IMR-90 (cell line): ENCODE data around the gene LDHA. TPM values are rescaled to one million over a fixed set of nuclear protein-coding genes. Genes with fewer than 3 reads are reported as not detected.

ENCODE experiments used
- ATAC-seq: fragments of 200-7000 bp; cut with Tn5 transposase; 2 replicates; pipeline ENCODE4 v1.9.1; 2020; ENCODE audit warnings: low read depth, mild to moderate bottlenecking, moderate library complexity
- BruUV-seq: library from RNA; stranded (reverse); fragments of 400-500 nt; replicated peaks from 2 replicates; lab custom pipeline; 2021; lab: Mats Ljungman, UMichigan
- CTCF ChIA-PET: fragments of 300-600 bp; formaldehyde crosslinking; extraction: SDS; loops from one replicate; lab custom pipeline; 2021; ENCODE audit warnings: antibody characterized with exemption; lab: Yijun Ruan, JAX
- POLR2A ChIA-PET: fragments of 300-600 bp; sonication (Branson Sonifier 250); formaldehyde crosslinking; loops from one replicate; lab custom pipeline; 2022; ENCODE audit warnings: antibody characterized with exemption; ENCODE audit not compliant: unreplicated experiment; lab: Charles Lee
- DNase-seq: peaks from one replicate; pipeline ENCODE4 v3.0.0; 2013
- H2AFZ ChIP-seq: replicated peaks from 2 replicates; pipeline ENCODE3; 2013; ENCODE audit warnings: low read length, mild to moderate bottlenecking; ENCODE audit not compliant: poor library complexity
- H2AK5ac ChIP-seq: 2 replicates; pipeline ENCODE4 v1.6.1; 2013; ENCODE audit warnings: low read depth, low read length, inconsistent platforms
- H2AK9ac ChIP-seq: replicated peaks from 2 replicates; pipeline ENCODE3; 2013; ENCODE audit warnings: mild to moderate bottlenecking, low read depth, low read length, moderate library complexity; ENCODE audit not compliant: poor library complexity
- H2BK120ac ChIP-seq: 2 replicates; pipeline ENCODE4 v1.6.1; 2013; ENCODE audit warnings: low read depth, low read length, inconsistent platforms
- H2BK15ac ChIP-seq: 3 replicates; pipeline ENCODE4 v1.6.1; 2013; ENCODE audit warnings: low read depth, low read length, inconsistent platforms
- H2BK20ac ChIP-seq: 2 replicates; pipeline ENCODE4 v1.6.1; 2013; ENCODE audit warnings: low read depth, mild to moderate bottlenecking, inconsistent platforms, low read length, moderate library complexity
- H2BK5ac ChIP-seq: 2 replicates; pipeline ENCODE4 v1.6.1; 2013; ENCODE audit warnings: mild to moderate bottlenecking, low read depth, low read length, inconsistent platforms; ENCODE audit not compliant: poor library complexity, severe bottlenecking
- H3K14ac ChIP-seq: replicated peaks from 2 replicates; pipeline ENCODE4 v1.6.1; 2013; ENCODE audit warnings: low read depth, low read length, inconsistent platforms
- H3K18ac ChIP-seq: 2 replicates; pipeline ENCODE4 v1.6.1; 2013; ENCODE audit warnings: low read depth, low read length, control low read depth
- H3K23ac ChIP-seq: 2 replicates; pipeline ENCODE4 v1.6.1; 2013; ENCODE audit warnings: low read depth, low read length, inconsistent platforms
- H3K27ac ChIP-seq: 2 replicates; pipeline ENCODE4 v1.5.1; 2013; ENCODE audit warnings: mild to moderate bottlenecking, control low read depth, low read length; ENCODE audit not compliant: insufficient read depth
- H3K27me3 ChIP-seq: 2 replicates; pipeline ENCODE4 v1.6.1; 2013; ENCODE audit warnings: low read length; ENCODE audit not compliant: control insufficient read depth, insufficient read depth
- H3K36me3 ChIP-seq: 2 replicates; pipeline ENCODE4 v1.6.1; 2013; ENCODE audit warnings: low read length, mixed read lengths; ENCODE audit not compliant: control insufficient read depth, insufficient read depth
- H3K4ac ChIP-seq: 2 replicates; pipeline ENCODE4 v1.6.1; 2013; ENCODE audit warnings: low read depth, low read length, inconsistent platforms
- H3K4me1 ChIP-seq: 2 replicates; pipeline ENCODE4 v1.6.1; 2013; ENCODE audit warnings: low read length, mixed read lengths; ENCODE audit not compliant: control insufficient read depth, insufficient read depth
- H3K4me2 ChIP-seq: 2 replicates; pipeline ENCODE4 v1.6.1; 2013; ENCODE audit warnings: low read depth, mild to moderate bottlenecking, control low read depth, low read length, moderate library complexity
- H3K4me3 ChIP-seq: 2 replicates; pipeline ENCODE4 v1.5.1; 2013; ENCODE audit warnings: low read depth, mild to moderate bottlenecking, control low read depth, low read length, moderate library complexity; ENCODE audit not compliant: insufficient read depth
- H3K56ac ChIP-seq: 2 replicates; pipeline ENCODE4 v1.6.1; 2013; ENCODE audit warnings: low read length, inconsistent platforms; ENCODE audit not compliant: insufficient read depth; ENCODE audit errors: extremely low read depth
- H3K79me1 ChIP-seq, 2 experiments: 2 replicates each; pipeline ENCODE4 v1.6.1; 2013; ENCODE audit warnings: low read length in 2 of 2, inconsistent platforms in 1 of 2, low read depth in 1 of 2
- H3K9ac ChIP-seq: 2 replicates; pipeline ENCODE4 v1.6.1; 2013; ENCODE audit warnings: low read depth, low read length, control low read depth
- H3K9me1 ChIP-seq: 2 replicates; pipeline ENCODE4 v1.6.1; 2013; ENCODE audit warnings: low read length, inconsistent platforms; ENCODE audit not compliant: insufficient read depth
- H3K9me3 ChIP-seq: 2 replicates; pipeline ENCODE4 v1.6.1; 2013; ENCODE audit warnings: low read length; ENCODE audit not compliant: control insufficient read depth, insufficient read depth
- H4K20me1 ChIP-seq: 2 replicates; pipeline ENCODE4 v1.6.1; 2013; ENCODE audit warnings: low read length, inconsistent platforms; ENCODE audit not compliant: insufficient read depth
- H4K5ac ChIP-seq: 2 replicates; pipeline ENCODE4 v1.6.1; 2013; ENCODE audit warnings: mild to moderate bottlenecking, low read depth, low read length, control low read depth
- H4K8ac ChIP-seq, 2 experiments: 2 replicates each; pipeline ENCODE4 v1.6.1; 2013; ENCODE audit warnings: low read depth in 2 of 2, low read length in 2 of 2, control low read depth in 1 of 2, inconsistent platforms in 1 of 2
- H4K91ac ChIP-seq: 2 replicates; pipeline ENCODE4 v1.6.1; 2013; ENCODE audit warnings: low read depth, low read length, inconsistent platforms; ENCODE audit not compliant: insufficient read depth
- BHLHE40 ChIP-seq: fragments of 150-350 bp; IDR thresholded peaks from 2 replicates; pipeline ENCODE4 v1.6.1; 2016; ENCODE audit warnings: mild to moderate bottlenecking, low read depth, low read length
- CTCF ChIP-seq: conservative IDR thresholded peaks from 2 replicates; pipeline ENCODE4 v1.5.1; 2012; ENCODE audit warnings: mild to moderate bottlenecking, low read depth, low read length, improper control_type of control experiment
- FOS ChIP-seq: fragments of 150-350 bp; IDR thresholded peaks from 2 replicates; pipeline ENCODE4 v1.6.1; 2016; ENCODE audit warnings: low read depth, low read length
- MAFK ChIP-seq: IDR thresholded peaks from 2 replicates; pipeline ENCODE4 v1.6.1; 2012; ENCODE audit warnings: low read depth, low read length, improper control_type of control experiment
- RAD21 ChIP-seq: IDR thresholded peaks from 2 replicates; pipeline ENCODE4 v1.6.1; 2012; ENCODE audit warnings: low read length, improper control_type of control experiment
- RCOR1 ChIP-seq: IDR thresholded peaks from 2 replicates; pipeline ENCODE4 v1.6.1; 2012; ENCODE audit warnings: mild to moderate bottlenecking, low read length, improper control_type of control experiment; ENCODE audit not compliant: insufficient replicate concordance
- SMC3 ChIP-seq: fragments of 150-350 bp; IDR thresholded peaks from 2 replicates; pipeline ENCODE4 v1.6.1; 2016; ENCODE audit warnings: low read depth, mild to moderate bottlenecking, antibody characterized with exemption, low read length, moderate library complexity
- USF2 ChIP-seq: fragments of 150-350 bp; IDR thresholded peaks from 2 replicates; pipeline ENCODE4 v1.6.1; 2017; ENCODE audit warnings: mild to moderate bottlenecking, antibody characterized with exemption, low read length, low read depth
- WGBS, 2 experiments: methylation state at CpG; one replicate each; pipeline versions ENCODE4 v1.1.5 to v1.1.7; 2013; ENCODE audit warnings: missing lambda C conversion rate in 2 of 2; ENCODE audit not compliant: insufficient read length in 1 of 2; ENCODE audit errors: extremely low coverage in 2 of 2; 5-methylcytosine and 5-hydroxymethylcytosine counted together
- dilution Hi-C: fragments of 300-500 bp; cut with HindIII; formaldehyde crosslinking; loops from one replicate; pipeline ENCODE4 v1.14.3; 2018; ENCODE audit warnings: low sequenced_read_pairs; ENCODE audit not compliant: unreplicated experiment
- in situ Hi-C: fragments of 300-500 bp; cut with MboI; formaldehyde crosslinking; loops from 3 replicates; pipeline ENCODE4 v1.14.3; 2019; ENCODE audit warnings: low sequenced_read_pairs, inconsistent platforms, mixed read lengths
- intact Hi-C: fragments of 100-400 bp; cut with micrococcal nuclease; formaldehyde crosslinking; loops from 2 replicates; pipeline ENCODE4 v1.10.0; 2022
- polyA plus RNA-seq, 3 experiments: library from polyadenylated mRNA; depleted of rRNA; stranded (reverse); fragments of >200 nt; gene quantifications; 2 replicates each; pipeline ENCODE4 v1.2.3, GENCODE V29; 2012; ENCODE audit warnings: low replicate concordance in 1 of 3
- total RNA-seq: library from RNA; depleted of rRNA; stranded (reverse); fragments of >200 nt; gene quantifications from 2 replicates; pipeline ENCODE4 v1.2.3, GENCODE V29; 2012

Gene LDHA
- total and polyA plus RNA-seq, 2 of the 4 experiments (the other 2 are of a cell fraction), result 1,735 to 1,813 TPM

- Histone ChIP-seq H3K27me3 (no peaks in the 10 kb centered on the region), H2AFZ (no peak overlapping the region), H3K4me1 (no peaks in the 10 kb centered on the region; the same call in 1 of the 2 replicates), H3K23ac (no peak overlapping the region), H2AK5ac (no peak overlapping the region), H3K4ac (no peak overlapping the region), H4K20me1 (no peaks in the 10 kb centered on the region), H2BK5ac (no peak overlapping the region), H3K79me1 (no peaks in the 10 kb centered on the region), H2BK20ac (no peak overlapping the region), H3K9me3 (no peaks in the 10 kb centered on the region), H3K27ac (no peak overlapping the region), H3K56ac (no peak overlapping the region), H4K8ac (no peak overlapping the region), H2AK9ac (no peak overlapping the region), H4K91ac (no peak overlapping the region), H3K18ac (no peak overlapping the region), H3K4me3 (no peak overlapping the region), H3K4me2 (no peak overlapping the region), H3K14ac (no peak overlapping the region), H3K9ac (no peak overlapping the region), H3K36me3 (peaks cover 6% of the 10 kb centered on the region), H2BK15ac (no peak overlapping the region), H2BK120ac (no peak overlapping the region), H4K5ac (no peak overlapping the region), H3K9me1 (peaks cover 2% of the 10 kb centered on the region; the same call in 1 of the 2 replicates)
- POLR2A ChIA-PET, result no interaction called here
- TF ChIP-seq RAD21 (no peak), FOS (no peak), MAFK (no peak), USF2 (no peak), RCOR1 (no peak), CTCF (no peak), SMC3 (no peak), BHLHE40 (no peak)
- in situ Hi-C loops, result no loop called here
- WGBS, 2 experiments, result no CpG with 5 or more reads among the region's 2 CpGs
- intact Hi-C loops, result no loop called here
- CTCF ChIA-PET, result no interaction called here
- ATAC-seq (no peak), DNase-seq (no peak)
- dilution Hi-C loops, result no loop called here
- no TSS peak for BruUV-seq
Measured at GRCh38 chr11:18372201-18372600, 22.2 kb upstream of the LDHA start.
